ENCODE results near the gene YEATS2. TPM values are rescaled to one million over a fixed set of nuclear protein-coding genes. Genes with fewer than 3 reads are reported as not detected.

Gene YEATS2
- polyA plus RNA-seq, 1 donor (not counting 4 experiments of a cell fraction or from before 2014, with no cell fraction given), result 21.7 TPM

GRCh38 chr3:183814240-183814639, 116.6 kb downstream of the YEATS2 start:
- Histone ChIP-seq H3K4me2 (ENCODE audit: control insufficient read depth, extremely low read depth, insufficient read depth, low read depth, low read length) (no peak overlapping the region), H3K79me2 (ENCODE audit: control insufficient read depth, insufficient read depth, low read length) (no peaks in the 10 kb centered on the region), H3K4me3 (ENCODE audit: control insufficient read depth in 2 of 3, extremely low read depth in 1 of 3, insufficient read depth in 2 of 3, low read depth in 1 of 3, low read length in 3 of 3) (no peak overlapping the region), H3K9ac (ENCODE audit: control insufficient read depth, extremely low read depth, insufficient read depth, low read length) (no peak overlapping the region), H3K27ac (ENCODE audit: control insufficient read depth, insufficient read depth, low read length) (no peak overlapping the region), H3K9me3 (ENCODE audit: control insufficient read depth, low read depth, low read length) (no peaks in the 10 kb centered on the region), H3K36me3 (ENCODE audit: control insufficient read depth in 2 of 2, extremely low read depth in 1 of 2, insufficient read depth in 2 of 2, low read length in 2 of 2) (peaks cover 16 to 23% of the 10 kb centered on the region in 2 experiments), H3K27me3 (ENCODE audit: control insufficient read depth, extremely low read depth, insufficient read depth, low read length) (no peaks in the 10 kb centered on the region), H2AFZ (ENCODE audit: control insufficient read depth, low read length) (no peak overlapping the region), H4K20me1 (ENCODE audit: control insufficient read depth, extremely low read depth, insufficient read depth, low read length) (no peaks in the 10 kb centered on the region), H3K4me1 (ENCODE audit: control insufficient read depth, extremely low read depth, insufficient read depth, low read length) (peaks cover 16% of the 10 kb centered on the region), H3K9me1 (ENCODE audit: control insufficient read depth, extremely low read depth, insufficient read depth, low read length) (no peaks in the 10 kb centered on the region)
- TF ChIP-seq CTCF (optimal IDR thresholded peaks at IDR 0.05 in 1 of 3, IDR thresholded peaks at IDR 0.05 in 1 of 3, conservative IDR thresholded peaks at IDR 0.05 in 1 of 3; ENCODE audit: extremely low read depth in 1 of 3, insufficient read depth in 2 of 3, low read length in 3 of 3) (no peak), EZH2 (IDR thresholded peaks at IDR 0.05; ENCODE audit: low read length) (no peak)
- dilution Hi-C loops (cut with MboI; ENCODE audit: extremely low pct_ligation_motif_present, low sequenced_read_pairs), result no loop called here
- DNase-seq (ENCODE audit: low read depth, low spot score), result no peak
- no peak for FAIRE-seq

GRCh38 chr3:183815563-183815940, 118.0 kb downstream of the YEATS2 start:
- no peak overlapping the region for H3K9ac ChIP-seq (ENCODE audit: control insufficient read depth, extremely low read depth, insufficient read depth, low read length)
- no peaks in the 10 kb centered on the region for H3K27me3 ChIP-seq (ENCODE audit: control insufficient read depth, extremely low read depth, insufficient read depth, low read length)
- H4K20me1 ChIP-seq (ENCODE audit: control insufficient read depth, extremely low read depth, insufficient read depth, low read length), result no peaks in the 10 kb centered on the region
- H3K4me3 ChIP-seq (ENCODE audit: control insufficient read depth in 2 of 3, extremely low read depth in 1 of 3, insufficient read depth in 2 of 3, low read depth in 1 of 3, low read length in 3 of 3), result no peak overlapping the region
- no peaks in the 10 kb centered on the region for H3K9me3 ChIP-seq (ENCODE audit: control insufficient read depth, low read depth, low read length)
- no peak overlapping the region for H2AFZ ChIP-seq (ENCODE audit: control insufficient read depth, low read length)
- no peak overlapping the region for H3K27ac ChIP-seq (ENCODE audit: control insufficient read depth, insufficient read depth, low read length)
- DNase-seq (ENCODE audit: low read depth, low spot score), result no peak
- H3K36me3 ChIP-seq (ENCODE audit: control insufficient read depth in 2 of 2, extremely low read depth in 1 of 2, insufficient read depth in 2 of 2, low read length in 2 of 2), result peaks cover 4 to 13% of the 10 kb centered on the region in 2 experiments
- TF ChIP-seq EZH2 (IDR thresholded peaks at IDR 0.05; ENCODE audit: low read length) (no peak), CTCF (optimal IDR thresholded peaks at IDR 0.05 in 1 of 3, IDR thresholded peaks at IDR 0.05 in 1 of 3, conservative IDR thresholded peaks at IDR 0.05 in 1 of 3; ENCODE audit: extremely low read depth in 1 of 3, insufficient read depth in 2 of 3, low read length in 3 of 3) (no peak)
- FAIRE-seq, result no peak
- no peaks in the 10 kb centered on the region for H3K9me1 ChIP-seq (ENCODE audit: control insufficient read depth, extremely low read depth, insufficient read depth, low read length)
- H3K79me2 ChIP-seq (ENCODE audit: control insufficient read depth, insufficient read depth, low read length), result no peaks in the 10 kb centered on the region
- H3K4me1 ChIP-seq (ENCODE audit: control insufficient read depth, extremely low read depth, insufficient read depth, low read length), result peaks cover 16% of the 10 kb centered on the region
- H3K4me2 ChIP-seq (ENCODE audit: control insufficient read depth, extremely low read depth, insufficient read depth, low read depth, low read length), result no peak overlapping the region
- dilution Hi-C loops (cut with MboI; ENCODE audit: extremely low pct_ligation_motif_present, low sequenced_read_pairs), result no loop called here
